Natural killer cell (primary cell): ENCODE measurements around the gene ZNF593OS. TPM values are rescaled to one million over a fixed set of nuclear protein-coding genes. Genes with fewer than 3 reads are reported as not detected.

Experiments used
- ATAC-seq, 3 donors: fragments of 150-1000 bp in 2 of 3; fragments of 200-7000 bp in 1 of 3; cut with Tn5 transposase; 1 replicate in 1 of 3; 2 replicates in 2 of 3; pipeline ENCODE4 v1.10.0; 2021; ENCODE audit warnings: mild to moderate bottlenecking in 2 of 3, moderate library complexity in 2 of 3
- DNase-seq, 2 donors: peaks; one replicate each; pipeline versions ENCODE4 v3.0.0 to v3.0.0-alpha.2; 2013 to 2021; ENCODE audit warnings: mixed read lengths in 1 of 2
- H3K27ac ChIP-seq: one replicate; pipeline ENCODE4 v1.5.1; 2013; ENCODE audit warnings: mild to moderate bottlenecking, low read length
- H3K27me3 ChIP-seq: one replicate; pipeline ENCODE4 v1.6.1; 2013; ENCODE audit warnings: low read length; ENCODE audit not compliant: control insufficient read depth, insufficient read depth
- H3K36me3 ChIP-seq: one replicate; pipeline ENCODE4 v1.6.1; 2013; ENCODE audit warnings: low read length; ENCODE audit not compliant: control insufficient read depth, insufficient read depth
- H3K4me1 ChIP-seq: one replicate; pipeline ENCODE4 v1.6.1; 2013; ENCODE audit warnings: low read length; ENCODE audit not compliant: control insufficient read depth, insufficient read depth
- H3K4me3 ChIP-seq: one replicate; pipeline ENCODE4 v1.5.1; 2013; ENCODE audit warnings: low read length
- H3K9me3 ChIP-seq: one replicate; pipeline ENCODE4 v1.6.1; 2013; ENCODE audit warnings: low read length; ENCODE audit not compliant: control insufficient read depth, insufficient read depth
- H3K27ac Mint-ChIP-seq, 2 donors: one replicate each; pipeline ENCODE4 v1.8.0; 2022; ENCODE audit warnings: mild to moderate bottlenecking in 2 of 2, mixed read lengths in 2 of 2, moderate library complexity in 1 of 2
- H3K27me3 Mint-ChIP-seq, 2 donors: one replicate each; pipeline ENCODE4 v1.8.0; 2022; ENCODE audit warnings: low read depth in 2 of 2, mixed read lengths in 2 of 2
- H3K36me3 Mint-ChIP-seq: one replicate; pipeline ENCODE4 v1.8.0; 2022; ENCODE audit warnings: mixed read lengths
- H3K4me1 Mint-ChIP-seq, 2 donors: one replicate each; pipeline ENCODE4 v1.8.0; 2022; ENCODE audit warnings: mixed read lengths in 2 of 2
- H3K4me3 Mint-ChIP-seq: one replicate; pipeline ENCODE4 v1.8.0; 2022; ENCODE audit warnings: mild to moderate bottlenecking, moderate library complexity, mixed read lengths
- H3K9me3 Mint-ChIP-seq, 2 donors: one replicate each; pipeline ENCODE4 v1.8.0; 2022; ENCODE audit warnings: mixed read lengths in 2 of 2
- CTCF ChIP-seq: fragments of 200-600 bp; IDR thresholded peaks from one replicate; pipeline ENCODE4 v1.8.0; 2022; ENCODE audit warnings: antibody characterized with exemption
- WGBS: methylation state at CpG from one replicate; pipeline ENCODE4 v1.1.7; 2013; ENCODE audit warnings: missing lambda C conversion rate; ENCODE audit not compliant: insufficient coverage; 5-methylcytosine and 5-hydroxymethylcytosine counted together
- intact Hi-C: fragments of 100-400 bp; cut with micrococcal nuclease; formaldehyde crosslinking; loops from one replicate; pipeline ENCODE4 v1.14.2; 2022
- total RNA-seq, 4 donors: library from RNA; stranded (reverse); fragments of 120-200 nt in 1 of 4; gene quantifications; one replicate each; pipeline versions ENCODE4 v1.2.3 to v1.2.4, GENCODE V29; 2013 to 2022

Gene ZNF593OS
- total RNA-seq, 3 donors from 2014 or later (not counting 1 experiment from before 2014, with no cell fraction given), result not detected

GRCh38 chr1:26129778-26130177, 41.9 kb downstream of the ZNF593OS start:
- H3K36me3 Mint-ChIP-seq, result no peaks in the 10 kb centered on the region
- H3K4me3 Mint-ChIP-seq, result no peak overlapping the region
- H3K9me3 Mint-ChIP-seq, result no peaks in the 10 kb centered on the region
- WGBS, result 93% methylated on average over 4 of the region's 4 CpGs
- H3K27me3 ChIP-seq, result peaks cover 34% of the 10 kb centered on the region
- H3K4me1 Mint-ChIP-seq, result peaks cover 22% of the 10 kb centered on the region in 2 donors
- H3K27ac ChIP-seq, result no peak overlapping the region
- no peak overlapping the region for H3K27ac Mint-ChIP-seq
- H3K27me3 Mint-ChIP-seq, result peaks cover 47 to 74% of the 10 kb centered on the region in 2 donors
- DNase-seq (no peak), ATAC-seq (no peak)
- peaks cover 15% of the 10 kb centered on the region for H3K4me1 ChIP-seq
- intact Hi-C loops, result no loop called here
- H3K36me3 ChIP-seq, result no peaks in the 10 kb centered on the region
- H3K9me3 ChIP-seq, result no peaks in the 10 kb centered on the region
- no peak overlapping the region for H3K4me3 ChIP-seq
- no peak for TF ChIP-seq CTCF

- H3K27me3 ChIP-seq, result peaks cover 34% of the 10 kb centered on the region
- Mint-ChIP-seq H3K4me1 (peaks cover 27% of the 10 kb centered on the region in 2 donors), H3K36me3 (no peaks in the 10 kb centered on the region), H3K27ac (no peak overlapping the region), H3K9me3 (no peaks in the 10 kb centered on the region), H3K4me3 (no peak overlapping the region), H3K27me3 (peaks cover 34 to 56% of the 10 kb centered on the region in 2 donors)
- TF ChIP-seq CTCF, result no peak
- 54% methylated on average over 11 of the region's 13 CpGs for WGBS
- no peaks in the 10 kb centered on the region for H3K9me3 ChIP-seq
- peaks cover 15% of the 10 kb centered on the region for H3K4me1 ChIP-seq
- intact Hi-C loops, result no loop called here
- DNase-seq, result peak in 1 of 2 donors; percentile 50
- ATAC-seq, result no peak
- H3K27ac ChIP-seq, result no peak overlapping the region
- H3K4me3 ChIP-seq, result no peak overlapping the region
- H3K36me3 ChIP-seq, result peaks cover 6% of the 10 kb centered on the region
Observed at GRCh38 chr1:26127235-26128163, 44.1 kb downstream of the ZNF593OS start.

- Histone ChIP-seq H3K4me3 (no peak overlapping the region), H3K36me3 (peaks cover 6% of the 10 kb centered on the region), H3K9me3 (no peaks in the 10 kb centered on the region), H3K4me1 (peaks cover 15% of the 10 kb centered on the region), H3K27ac (no peak overlapping the region), H3K27me3 (peaks cover 34% of the 10 kb centered on the region)
- Mint-ChIP-seq H3K27ac (peak overlapping the region; percentile 79 to 82), H3K27me3 (peaks cover 29 to 47% of the 10 kb centered on the region in 2 donors), H3K4me3 (peak overlapping the region; percentile 61), H3K9me3 (no peaks in the 10 kb centered on the region), H3K36me3 (no peaks in the 10 kb centered on the region), H3K4me1 (peaks cover 27% of the 10 kb centered on the region in 2 donors)
- WGBS, result 28% methylated on average over 6 of the region's 9 CpGs
- DNase-seq (peak in 1 of 2 donors; percentile 92), ATAC-seq (peak; percentile 97 to 100 (median 99))
- intact Hi-C loops, result loop anchor here (1.0 kb wide), 2 partner anchors 15 to 252 kb away; partner anchors contain the start of gene PDIK1L
- TF ChIP-seq CTCF, result no peak
Observed at GRCh38 chr1:26126321-26127084, 45.1 kb downstream of the ZNF593OS start.
